Measurements from ENCODE around the gene SCTR.

- TF ChIP-seq CTCF (IDR thresholded peaks at IDR 0.05) (no peak), POLR2A (IDR thresholded peaks at IDR 0.05) (no peak)
Measured at GRCh38 chr2:119546447-119546767, 22.1 kb upstream of the SCTR start.
